DMS53 (cell line): ENCODE data around the gene FBN3.

Experiments
- DNase-seq: peaks from one replicate; lab custom pipeline; 2025; lab: John Stamatoyannopoulos, UW

FBN3 gene

DNA sequence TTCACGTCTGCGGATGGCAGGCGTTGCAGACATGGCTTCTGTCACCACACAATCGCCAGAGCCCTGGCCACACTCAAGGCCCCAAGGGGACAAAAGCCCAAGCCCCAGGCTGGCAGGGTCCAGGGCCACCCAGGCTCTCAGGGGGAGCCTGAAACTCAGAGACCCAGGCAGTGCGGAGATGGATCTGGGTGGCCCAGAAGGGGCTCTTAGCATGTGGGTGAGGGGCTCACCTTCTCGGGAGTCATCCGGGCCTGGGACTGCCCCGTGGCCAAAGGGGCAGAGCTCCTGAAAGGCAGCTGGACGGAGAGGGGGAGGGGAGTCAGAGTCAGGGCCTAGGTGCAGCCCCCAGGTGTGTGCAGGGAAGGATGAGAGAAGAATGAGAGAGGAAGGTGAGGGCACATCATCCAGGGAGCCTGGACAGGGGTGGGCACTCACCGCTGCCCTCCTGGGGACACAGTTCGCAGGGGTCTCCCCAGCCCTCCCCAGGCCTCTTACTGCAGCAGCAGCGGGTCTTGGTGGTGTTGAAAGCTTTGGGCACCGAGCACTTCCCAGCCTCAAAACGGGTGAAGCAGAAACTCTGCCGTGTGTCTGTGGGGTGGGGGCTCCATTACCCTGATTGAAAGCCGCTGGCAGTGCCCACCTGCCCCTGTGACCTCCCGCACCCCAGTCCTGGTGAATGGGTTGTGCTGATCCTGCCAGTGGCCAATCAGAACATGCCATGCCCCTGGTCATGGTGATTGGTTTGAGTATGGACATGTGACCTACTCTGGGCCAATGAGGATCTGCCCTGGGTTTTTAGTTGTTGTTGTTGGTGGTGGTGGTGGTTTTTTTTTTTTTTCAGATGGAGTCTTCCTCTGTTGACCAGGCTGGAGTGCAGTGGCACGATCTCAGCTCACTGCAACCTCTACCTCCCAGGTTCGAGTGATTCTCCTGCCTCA lies 59.5 kb downstream of the FBN3 start:
- no peak for DNase-seq

DNA sequence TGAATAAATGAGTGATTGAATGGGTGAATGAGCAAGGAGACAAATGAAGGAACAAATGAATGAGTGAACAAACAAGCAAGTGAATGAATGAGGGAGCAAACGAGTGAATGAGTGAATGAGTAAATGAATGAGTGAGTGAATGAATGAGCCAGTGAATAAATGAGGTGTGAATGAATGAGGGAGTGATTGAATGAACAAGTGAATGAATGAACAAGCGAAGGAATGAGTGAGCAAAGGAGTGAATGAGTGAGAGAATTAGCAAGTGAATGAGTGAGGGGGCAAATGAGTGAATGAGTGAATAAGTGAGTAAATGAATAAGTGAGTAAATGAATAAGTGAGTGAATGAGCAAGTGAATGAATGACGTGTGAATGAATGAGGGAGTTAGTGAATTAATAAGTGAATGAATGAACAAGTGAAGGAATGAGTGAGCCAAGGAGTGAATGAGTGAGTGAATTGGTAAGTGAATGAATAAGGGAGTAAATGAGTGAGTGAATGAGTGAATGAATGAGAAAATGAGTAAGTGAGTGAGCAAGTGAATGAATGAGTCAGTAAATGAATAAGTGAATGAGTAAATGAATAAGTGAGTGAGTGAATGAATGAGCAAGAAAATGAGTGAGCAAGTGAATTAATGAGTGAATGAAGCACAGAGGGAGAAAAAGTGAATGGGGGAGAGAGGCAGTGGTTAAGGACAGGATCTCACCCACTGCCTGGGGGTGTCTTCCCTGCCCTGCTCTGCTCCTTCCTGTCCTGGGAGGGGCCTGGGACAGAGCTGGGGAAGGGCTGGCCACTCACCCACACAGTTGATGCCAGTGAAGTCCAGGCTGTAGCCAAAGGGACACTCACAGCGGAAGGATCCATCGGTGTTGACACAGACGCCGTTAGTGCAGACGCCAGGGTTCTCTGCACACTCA lies 60.4 kb downstream of the FBN3 start:
- DNase-seq: peak; percentile 74

DNA sequence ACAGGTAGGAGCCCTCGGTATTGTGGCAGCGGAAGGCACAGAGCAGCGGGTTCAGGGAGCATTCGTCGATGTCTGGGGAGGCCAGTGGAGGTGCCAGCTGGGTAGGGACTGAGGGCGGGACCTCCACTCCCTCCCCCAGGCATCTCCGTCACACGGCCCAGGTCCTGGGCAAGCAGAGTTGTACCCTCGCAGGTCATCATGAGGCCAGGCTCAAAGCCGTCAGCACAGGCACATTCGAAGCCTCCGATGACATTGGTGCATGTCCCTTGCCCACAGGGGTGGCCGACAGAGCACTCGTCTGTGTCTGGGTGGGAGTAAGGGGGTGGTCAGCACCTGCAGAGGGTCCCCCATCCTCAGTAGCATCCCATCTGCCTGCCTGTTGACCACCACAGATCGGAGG lies 61.5 kb downstream of the FBN3 start:
- no peak for DNase-seq

DNA sequence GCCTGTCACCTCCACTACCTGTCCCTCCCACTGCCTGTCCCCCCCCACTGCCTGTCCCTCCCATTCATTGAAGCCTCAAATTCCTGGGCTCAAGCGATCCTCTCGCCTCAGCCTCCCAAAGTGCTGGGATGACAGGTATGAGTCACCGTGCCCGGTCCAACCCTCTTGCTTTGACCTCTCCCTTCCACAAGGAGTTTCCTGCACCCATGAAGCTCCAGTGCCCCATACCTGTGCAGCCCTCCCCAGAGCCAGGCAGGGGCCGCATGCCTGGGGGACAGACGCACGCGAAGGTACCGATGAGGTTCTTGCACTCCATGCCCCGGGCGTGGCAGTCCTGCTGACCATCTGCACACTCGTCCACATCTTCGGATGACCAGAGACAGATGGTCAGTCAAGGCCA lies 62.5 kb downstream of the FBN3 start:
- DNase-seq: peak; percentile 14

DNA sequence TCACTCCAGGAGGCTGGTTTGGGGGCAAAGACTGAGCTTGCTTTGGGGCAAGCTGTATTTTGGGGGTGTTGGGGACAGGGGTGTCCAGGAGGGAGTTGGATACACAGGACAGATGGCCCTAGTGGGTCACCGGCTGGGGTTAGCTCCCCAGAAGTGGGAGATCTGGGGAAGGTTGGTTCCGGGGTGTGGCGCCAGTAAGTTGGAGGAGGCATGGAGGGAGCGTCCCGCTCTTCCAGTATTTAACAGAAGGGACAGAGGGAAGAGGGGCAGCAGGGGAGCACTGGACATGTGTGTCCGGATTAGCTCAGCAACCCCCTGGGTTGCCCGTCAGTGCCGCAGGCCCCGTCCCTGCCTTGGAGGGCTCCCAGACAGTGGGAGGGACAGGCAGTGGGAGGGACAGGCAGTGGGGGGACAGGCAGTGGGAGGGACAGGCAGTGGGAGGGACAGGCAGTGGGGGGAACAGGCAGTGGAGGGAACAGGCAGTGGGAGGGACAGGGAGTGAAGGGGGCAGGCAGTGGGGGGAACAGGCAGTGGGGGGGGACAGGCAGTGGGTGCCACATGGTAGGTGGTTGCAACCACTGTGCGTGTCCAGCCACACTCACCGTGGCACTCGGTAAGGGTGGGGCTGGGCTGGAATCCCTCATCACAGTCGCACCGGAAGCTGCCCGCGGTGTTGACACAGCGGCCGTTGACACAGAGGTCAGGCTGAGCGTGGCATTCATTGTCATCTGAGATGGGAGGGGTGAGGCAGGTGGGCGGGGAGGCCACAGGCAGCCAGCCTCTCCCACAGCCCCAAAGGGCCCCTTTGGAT lies 63.6 kb downstream of the FBN3 start:
- peak; percentile 88 for DNase-seq

DNA sequence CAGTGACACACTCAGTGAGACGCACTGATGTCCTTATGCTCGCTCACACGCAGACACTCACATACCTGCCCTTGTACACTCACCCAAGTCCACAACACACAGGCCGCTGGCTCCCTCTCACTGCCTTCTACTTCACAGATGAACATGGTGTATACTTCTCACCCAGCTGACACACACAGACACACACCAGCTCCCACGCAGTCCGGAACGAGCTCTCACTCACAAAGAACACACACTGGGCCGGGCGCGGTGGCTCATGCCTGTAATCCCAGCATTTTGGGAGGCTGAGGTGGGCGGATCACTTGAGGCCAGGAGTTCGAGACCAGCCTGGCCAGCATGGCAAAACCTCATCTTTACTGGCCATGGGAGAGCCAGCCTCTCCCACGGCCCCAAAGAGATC lies 65.2 kb downstream of the FBN3 start:
- no peak for DNase-seq

DNA sequence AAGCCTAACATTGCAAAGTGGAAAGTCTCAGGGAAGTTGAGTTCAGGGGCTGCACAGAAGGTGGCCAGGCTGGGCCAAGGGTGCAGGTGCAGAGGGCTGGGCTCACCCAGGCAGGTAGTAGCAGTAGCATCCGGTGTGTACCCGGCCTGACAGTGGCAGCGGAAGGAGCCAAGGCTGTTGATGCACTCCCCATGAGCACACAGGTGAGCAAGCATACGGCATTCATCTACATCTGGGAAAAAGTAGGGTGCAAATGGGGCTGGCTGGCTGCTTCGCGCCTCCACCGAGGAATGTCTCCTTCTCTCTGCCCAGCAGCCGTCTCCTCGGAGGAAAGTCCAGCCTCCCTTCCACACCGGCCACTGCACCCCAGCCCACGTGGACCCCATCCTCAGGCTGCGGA lies 66.3 kb downstream of the FBN3 start:
- DNase-seq: no peak

DNA sequence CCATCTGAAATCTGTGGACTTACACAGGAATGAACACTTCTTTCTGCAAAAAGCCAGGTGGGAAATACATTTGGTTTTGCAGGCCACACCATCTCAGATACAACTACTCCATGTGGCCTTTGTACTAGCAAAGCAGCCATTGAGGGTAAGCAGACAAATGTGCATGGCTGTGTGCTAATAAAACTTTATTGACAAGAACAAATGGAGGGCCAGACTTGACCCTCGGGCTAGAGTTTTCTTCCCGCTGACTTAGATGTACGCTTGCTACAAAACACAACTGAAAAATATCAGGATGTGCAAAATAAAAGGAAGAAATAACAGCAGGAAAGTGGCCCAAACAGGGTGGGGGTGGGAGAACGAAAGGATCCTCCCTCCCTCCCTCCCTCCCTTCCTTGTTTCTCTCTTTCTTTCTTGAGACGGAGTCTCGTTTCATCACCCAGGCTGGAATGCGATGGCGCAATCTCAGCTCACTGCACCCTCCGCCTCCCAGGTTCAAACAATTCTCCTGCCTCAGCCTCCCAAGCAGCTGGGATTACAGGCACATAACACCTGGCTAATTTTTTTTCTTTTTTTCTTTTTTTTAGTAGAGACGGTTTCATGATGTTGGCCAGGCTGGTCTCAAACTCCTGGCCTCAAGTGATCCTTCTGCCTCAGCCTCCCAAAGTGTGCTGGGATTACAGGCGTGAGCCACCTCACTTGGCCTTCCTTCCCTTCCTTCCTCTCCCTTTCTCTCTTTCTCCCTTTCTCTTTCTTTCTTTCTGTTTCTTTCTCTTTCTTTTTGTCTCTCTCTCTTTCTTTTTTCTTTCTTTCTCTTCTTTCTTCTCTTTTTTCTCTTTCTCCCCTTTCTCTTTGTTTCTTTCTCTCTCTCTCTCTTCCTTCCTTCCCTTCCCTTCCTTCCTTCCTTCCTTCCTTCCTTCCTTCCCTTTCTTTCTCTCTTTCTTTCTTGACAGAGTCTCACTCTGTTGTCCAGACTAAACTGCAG lies 67.5 kb downstream of the FBN3 start:
- DNase-seq: no peak

DNA sequence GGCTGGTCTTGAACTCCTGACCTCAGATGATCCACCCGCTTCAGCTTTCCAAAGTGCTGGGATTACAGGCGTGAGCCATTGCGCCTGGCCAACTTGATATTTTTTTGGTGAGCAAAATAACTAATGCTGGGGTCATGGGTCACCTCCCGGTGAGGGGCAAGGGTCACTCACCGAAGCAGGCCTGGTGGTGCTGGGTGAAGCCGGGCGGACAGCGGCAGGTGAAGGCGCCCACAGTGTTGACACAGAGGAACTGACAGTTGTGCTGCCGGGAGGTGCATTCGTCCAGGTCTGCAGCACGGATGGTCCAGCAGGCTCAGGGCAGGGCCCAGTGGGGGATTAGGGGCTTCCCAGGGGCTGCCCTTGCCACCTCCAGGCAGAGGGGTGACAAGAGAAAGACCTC lies 68.6 kb downstream of the FBN3 start:
- DNase-seq: no peak

DNA sequence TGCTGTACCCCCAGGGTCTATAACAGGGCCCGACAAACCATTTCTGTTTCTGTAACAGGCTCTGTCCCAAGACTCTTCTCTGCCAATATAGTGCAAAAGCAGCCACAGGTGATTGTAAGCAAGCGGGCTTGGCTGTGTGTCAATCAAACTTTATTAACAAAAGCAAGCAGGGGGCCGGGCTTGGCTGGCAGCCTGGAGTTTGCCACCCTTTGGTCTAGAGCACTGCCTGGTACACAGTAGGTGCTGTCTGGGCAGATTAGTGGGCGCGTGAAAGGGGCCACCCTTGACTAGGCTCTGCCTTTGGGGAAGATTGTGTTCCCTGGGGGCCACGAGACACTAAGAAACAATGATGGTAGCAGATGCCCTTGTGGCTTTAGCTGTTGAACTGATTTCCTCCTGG lies 69.4 kb downstream of the FBN3 start:
- DNase-seq: no peak

DNA sequence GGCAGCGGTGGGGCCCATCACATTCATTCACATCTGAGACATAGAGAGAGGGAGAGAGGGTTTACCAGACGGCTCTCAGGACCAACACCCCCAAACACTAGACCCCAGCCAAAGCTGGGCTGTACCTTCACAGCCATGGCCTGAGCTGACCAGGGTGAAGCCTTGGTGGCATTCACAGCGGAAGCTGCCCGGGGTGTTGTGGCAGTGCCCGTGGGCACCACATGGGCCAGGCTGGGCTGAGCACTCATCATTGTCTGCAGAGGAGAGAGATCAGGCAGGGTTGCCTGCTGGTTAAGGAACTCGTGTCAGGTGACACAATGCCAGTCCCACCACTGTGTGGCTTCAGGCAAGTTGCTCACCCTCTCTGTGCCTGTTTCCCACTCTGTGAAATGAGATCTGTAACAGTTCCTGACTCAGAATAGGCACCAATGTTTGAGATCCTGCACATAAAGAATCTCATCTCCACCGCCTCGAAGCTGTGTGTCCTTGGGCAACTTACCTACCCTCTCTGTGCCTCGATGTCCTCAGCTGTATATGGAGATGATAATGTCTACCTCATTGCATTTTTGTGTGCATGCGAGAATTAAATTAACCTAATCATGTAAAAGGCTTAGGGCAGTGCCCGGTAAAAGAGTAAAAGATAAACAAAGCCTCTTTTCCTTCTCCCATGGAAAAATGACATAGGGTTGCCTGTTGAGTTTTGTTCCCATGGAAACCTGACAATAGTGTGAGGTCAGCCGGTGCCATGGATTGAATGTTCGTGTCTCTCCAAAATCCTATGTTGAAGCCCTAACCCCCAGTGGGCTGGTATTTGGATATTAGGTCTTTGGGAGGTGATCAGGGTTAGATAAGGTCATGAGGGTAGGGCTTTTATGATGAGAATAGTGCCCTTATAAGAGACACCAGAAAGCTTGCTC lies 74.0 kb downstream of the FBN3 start:
- peak; percentile 61 for DNase-seq

DNA sequence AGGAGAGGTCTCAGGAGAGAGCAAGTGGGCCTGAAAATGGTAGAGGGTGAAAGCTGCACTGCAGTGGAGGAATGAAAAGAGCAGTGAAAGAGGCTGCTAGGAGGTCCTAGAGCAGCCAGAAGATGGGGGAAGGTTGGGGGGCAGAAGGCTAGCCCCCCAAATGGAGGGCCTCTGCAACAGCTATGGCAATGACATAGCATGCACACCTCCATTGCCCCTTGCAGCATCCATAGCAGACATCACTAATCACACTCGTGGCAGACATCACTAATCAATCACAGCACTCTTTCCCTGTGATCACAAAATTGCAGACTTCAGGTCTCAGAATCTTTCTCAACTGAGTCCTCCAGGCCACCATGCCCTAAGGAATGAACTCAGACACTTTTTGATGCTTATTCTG lies 74.9 kb downstream of the FBN3 start:
- peak; percentile 16 for DNase-seq

DNA sequence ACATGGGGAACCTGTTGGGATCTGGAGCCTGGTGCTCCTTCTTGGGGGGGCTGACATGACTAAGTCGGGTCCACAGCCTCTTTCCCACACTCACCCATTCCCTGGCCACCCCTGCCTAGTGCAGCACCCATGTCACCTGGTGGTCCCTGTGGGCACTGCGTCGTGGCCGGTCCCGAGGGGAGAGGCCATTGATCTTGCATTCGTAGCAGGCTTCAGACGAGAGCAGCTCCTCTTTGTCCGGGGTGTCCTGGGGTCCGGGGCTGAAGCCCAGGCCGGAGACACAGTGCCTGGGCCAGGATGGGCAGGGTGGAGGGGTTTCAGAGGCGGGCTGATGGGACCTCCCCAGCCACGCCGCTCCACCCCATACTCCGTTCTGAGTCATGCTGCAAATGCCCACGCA lies 77.5 kb downstream of the FBN3 start:
- DNase-seq: no peak

DNA sequence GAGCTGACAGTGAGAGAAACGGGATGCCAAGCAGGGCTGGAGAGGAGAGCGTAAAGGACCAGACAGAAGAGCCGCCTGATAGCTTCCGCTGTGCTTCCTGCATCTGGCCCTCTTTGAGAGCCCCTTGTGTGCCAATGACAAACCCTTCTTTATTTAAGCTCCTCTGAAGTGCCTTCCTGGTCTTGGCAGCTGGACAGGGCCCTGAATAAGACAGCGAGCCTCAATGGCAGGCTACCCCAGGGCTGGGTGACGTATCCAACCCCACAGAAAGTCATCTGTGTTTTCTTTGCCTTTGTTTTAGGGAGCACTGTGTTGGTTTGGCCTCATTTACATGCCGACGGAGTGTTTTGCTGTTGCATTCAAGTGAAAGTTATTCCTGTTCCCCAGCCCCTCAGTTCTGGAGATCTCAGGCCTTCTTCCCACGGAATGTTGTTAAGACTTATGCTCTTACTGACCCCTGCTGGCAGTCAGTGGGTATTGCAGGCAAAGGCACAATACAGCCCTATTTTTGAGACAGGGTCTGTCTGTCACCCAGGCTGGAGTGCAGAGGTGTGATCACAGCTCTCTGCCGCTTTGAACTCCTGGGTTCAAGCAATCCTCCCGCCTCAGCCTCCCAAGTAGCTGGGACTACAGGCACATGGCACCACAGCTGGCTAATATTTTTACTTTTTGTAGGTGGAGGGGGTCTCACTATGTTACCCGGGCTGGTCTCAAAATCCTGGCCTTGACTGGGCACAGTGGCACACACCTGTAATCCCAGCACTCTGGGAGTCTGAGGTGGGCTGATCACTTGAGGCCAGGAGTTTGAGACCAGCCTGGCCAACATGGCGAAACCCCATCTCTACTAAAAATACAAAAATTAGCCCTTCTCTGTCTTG lies 80.1 kb downstream of the FBN3 start:
- DNase-seq: peak; percentile 58

DNA sequence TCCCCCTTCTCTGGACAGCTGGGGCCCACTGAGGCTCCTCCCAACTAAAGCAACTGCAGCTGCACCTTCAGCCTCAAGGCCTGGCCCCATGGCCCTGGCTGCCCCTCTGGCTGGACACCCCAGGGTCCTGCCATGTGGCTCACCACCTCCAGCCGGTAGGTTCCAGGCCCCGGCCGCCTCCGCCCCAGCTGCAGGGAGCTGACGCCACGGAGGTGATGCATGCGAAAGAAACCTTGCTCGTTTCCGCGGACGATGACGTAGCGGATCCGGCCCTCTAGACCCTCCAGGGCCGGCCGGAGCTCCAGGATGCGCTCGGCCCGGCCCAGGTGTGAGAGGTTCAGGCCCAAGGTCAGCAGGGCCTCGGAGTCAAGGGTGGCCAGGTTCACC lies 83.5 kb downstream of the FBN3 start:
- no peak for DNase-seq

DNA sequence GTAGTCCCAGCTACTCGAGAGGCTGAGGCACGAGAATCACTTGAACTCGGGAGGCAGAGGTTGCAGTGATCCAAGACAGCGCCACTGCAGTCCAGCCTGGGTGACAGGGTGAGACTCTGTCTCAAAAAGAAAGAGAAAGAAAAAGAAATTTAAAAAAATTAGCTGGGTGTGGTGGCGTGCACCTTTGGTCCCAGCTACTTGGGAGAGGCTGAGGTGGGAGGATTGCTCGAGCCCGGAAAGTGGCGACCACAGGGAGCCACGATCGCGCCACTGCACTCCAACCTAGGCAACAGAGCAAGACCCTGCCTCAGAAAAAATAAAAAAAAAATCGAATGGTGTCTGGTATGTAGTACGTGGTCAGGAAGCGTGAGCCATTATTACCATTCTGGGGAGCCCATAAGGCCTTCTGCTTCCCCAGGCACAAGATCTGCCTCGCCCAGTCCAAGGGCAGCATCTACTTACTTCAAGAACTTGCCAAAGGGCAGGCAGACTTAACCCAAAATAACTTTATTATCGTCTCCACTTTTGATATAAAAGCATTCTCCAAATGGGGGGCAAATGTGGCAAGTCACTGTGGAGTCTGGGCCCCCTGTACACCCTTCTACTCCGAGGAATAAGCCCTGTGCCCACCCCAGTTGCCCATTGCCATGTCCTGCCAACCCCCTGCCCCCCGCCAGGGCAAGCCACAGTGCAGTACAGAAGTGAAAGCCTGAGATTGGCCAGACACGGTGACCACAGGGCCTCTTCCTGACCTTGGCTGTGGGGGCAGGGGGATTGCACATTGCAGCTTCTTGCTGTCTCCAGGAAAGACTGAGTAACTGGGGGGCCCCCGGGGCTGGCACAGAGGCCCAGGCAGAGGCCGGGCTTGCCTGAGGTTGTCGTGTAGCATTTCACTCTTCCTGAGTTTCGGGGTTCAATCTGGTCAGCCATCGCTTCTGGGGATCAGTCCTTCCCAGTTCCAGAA lies 84.2 kb downstream of the FBN3 start:
- DNase-seq: no peak

DNA sequence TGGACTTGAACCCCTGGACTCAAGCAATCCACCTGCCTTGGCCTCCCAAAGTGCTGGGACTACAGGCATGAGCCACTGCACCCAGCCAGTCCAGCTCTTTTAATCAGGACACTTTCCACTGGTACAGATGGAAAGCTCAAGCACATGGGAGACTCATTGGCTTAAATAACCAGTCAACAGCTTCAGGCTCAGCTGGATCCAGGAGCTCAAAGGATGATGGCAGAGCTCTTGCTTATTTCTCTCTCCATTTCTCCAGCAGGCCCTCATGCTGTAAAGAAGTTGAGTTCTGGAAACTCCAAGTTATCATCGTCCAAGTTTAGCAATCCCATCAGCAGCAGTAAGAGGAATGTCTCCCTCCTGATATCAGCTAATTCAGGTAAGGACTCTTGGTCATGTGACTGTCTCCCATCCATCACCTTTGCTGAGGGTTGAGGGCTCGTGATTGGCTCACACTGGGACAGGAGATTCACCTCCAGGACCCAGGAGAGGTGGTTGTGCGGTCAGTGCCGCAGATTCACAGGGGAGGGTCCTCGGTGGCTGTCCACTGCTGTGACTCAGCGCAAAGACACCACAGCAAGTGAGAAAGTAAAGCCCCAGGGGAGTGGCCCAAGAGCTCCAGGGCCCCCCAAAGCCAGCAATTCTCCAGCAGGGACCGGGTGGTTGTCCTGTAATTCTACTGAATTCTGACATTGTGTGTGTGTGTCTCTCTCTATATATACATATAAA lies 91.7 kb downstream of the FBN3 start:
- no peak for DNase-seq
